Thyroid gland (tissue), 4 donors: Measurements from ENCODE around the gene PRKAR2B.

Source experiments
- CTCF ChIP-seq, 6 experiments: fragments of 200-600 bp in 3 of 6; fragments of 450-650 bp in 3 of 6; sonication (generic) in 3 of 6; IDR thresholded peaks; one replicate each; pipeline ENCODE4 v1.5.1; 2016 to 2019; ENCODE audit warnings: antibody characterized with exemption in 6 of 6, mild to moderate bottlenecking in 2 of 6, inconsistent platforms in 1 of 6, moderate library complexity in 1 of 6
- POLR2A ChIP-seq, 2 donors: fragments of 450-650 bp; IDR thresholded peaks; one replicate each; pipeline ENCODE4 v1.6.1; 2017; ENCODE audit warnings: antibody characterized with exemption in 2 of 2, mild to moderate bottlenecking in 2 of 2, moderate library complexity in 1 of 2

GRCh38 chr7:107079212-107079940, 34.9 kb downstream of the PRKAR2B start:
- TF ChIP-seq CTCF (IDR thresholded peaks at IDR 0.05) (no peak), POLR2A (IDR thresholded peaks at IDR 0.05) (no peak)
